ENCODE data around the gene BBS1.
"Not testable (repeated sequence)": the region's sequence is repeated elsewhere in the genome, so short reads cannot be mapped to it uniquely, and the experiment has no call there.

BBS1 gene

DNA sequence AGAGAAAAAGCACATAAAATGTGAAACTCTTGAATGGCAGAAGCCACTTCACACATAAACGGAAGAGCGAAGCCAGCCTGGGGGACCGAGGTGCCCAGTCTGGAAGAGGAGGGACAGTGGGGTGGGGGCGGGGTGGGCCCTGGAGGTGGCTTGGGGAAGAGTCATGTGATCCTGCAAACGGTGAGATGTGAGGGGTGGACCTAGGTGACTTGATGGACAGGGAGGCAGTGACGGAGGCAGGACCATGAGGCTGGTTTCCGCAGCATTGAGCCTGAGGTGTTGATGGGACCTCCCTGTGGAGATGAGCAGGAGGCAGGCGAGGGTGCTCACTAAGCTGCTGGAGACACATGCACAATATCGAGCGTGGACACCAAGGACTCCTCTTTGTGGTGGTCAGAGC is 18.6 kb downstream of the BBS1 start:
- no peak for DNase-seq

DNA sequence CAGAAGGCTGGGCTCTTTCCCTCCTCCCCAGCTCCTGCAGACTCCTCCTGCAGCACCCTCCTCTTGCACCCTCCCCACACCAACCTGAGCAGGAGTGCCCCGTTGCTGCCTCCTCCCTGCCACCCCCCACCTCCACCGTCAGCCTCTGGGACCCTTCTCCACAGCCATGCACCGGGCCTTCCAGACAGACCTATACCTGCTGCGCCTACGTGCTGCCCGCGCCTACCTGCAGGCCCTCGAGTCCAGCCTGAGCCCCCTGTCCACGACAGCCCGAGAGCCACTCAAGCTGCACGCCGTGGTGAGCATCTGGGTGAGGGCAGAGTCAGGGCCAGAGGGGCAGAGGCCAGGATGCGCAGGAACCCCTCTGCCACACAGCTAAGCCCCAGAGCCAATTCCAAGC is 19.2 kb downstream of the BBS1 start:
- no peak for DNase-seq

DNA sequence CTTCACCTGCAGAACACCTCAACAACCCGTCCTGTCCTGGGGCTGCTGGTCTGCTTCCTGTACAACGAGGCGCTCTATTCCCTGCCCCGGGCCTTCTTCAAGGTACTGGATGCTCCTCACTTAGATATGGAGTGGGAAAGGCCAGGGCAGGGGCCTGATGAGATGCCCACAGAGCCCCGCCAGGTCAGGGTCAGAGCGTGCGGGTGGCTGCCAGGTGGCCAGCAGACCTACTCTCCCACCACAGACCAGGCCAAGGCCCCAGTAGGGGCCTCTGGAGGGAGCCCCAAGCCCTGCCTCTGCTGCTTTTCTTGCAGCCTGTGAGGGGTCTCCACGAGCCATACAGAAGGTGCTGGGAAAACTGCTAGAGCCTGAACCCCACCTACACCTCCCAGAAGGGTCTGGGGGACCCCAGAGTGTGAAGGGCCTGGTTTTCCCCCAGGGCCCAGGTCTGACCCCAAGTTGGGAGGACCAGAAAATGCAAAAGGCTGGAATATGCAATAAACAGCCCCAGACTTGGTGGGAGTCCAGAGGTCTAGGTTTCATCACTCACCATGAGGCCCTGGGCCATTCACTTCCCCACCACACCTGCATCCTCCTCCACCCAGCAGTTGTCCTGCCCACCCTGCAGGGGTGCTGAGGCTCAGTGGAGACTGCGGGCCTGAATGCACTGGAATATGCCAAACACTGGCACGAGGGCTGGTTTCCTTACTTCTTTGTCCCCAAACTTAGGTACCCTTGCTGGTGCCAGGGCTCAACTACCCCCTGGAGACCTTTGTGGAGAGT is 20.7 kb downstream of the BBS1 start:
- DNase-seq: no peak

DNA sequence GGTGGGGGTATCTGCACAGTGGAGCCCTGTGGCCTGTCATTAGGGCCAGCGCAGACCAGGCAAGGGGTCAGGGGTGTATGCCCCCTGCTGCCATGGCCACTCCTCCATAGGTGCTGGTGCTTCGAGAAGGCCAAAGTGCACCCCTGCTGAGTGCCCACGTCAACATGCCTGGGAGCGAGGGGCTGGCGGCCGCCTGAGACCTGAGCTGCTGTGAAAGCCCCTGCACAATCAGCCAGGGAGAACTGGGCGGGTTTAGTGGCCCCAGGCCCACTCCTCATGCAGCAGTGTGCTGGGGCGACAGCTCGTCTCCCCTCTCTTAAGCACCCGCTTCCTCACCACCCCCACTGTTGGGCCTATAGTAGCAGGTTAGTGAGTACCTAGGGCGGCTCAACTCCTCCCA is 21.4 kb downstream of the BBS1 start:
- DNase-seq: no peak

DNA sequence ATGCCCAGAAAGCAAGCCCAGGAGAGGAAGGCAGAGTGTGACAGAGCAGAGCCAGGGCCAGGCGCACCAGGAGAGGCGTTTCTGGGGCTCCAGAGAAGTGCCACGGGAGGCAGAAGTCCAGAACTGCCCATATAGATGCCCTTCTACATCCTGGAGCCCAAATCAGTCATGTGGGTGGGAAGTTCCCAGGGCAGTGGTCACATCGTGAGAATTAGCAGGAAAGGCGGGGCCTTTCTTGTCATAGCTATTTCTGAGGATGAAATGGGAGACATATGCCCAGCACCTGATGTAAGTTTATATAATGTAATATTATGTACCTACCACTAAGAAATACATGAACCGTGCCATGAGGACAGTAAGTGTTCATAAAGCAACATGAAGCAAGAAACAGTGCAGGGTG is 22.3 kb downstream of the BBS1 start:
- DNase-seq: no peak

DNA sequence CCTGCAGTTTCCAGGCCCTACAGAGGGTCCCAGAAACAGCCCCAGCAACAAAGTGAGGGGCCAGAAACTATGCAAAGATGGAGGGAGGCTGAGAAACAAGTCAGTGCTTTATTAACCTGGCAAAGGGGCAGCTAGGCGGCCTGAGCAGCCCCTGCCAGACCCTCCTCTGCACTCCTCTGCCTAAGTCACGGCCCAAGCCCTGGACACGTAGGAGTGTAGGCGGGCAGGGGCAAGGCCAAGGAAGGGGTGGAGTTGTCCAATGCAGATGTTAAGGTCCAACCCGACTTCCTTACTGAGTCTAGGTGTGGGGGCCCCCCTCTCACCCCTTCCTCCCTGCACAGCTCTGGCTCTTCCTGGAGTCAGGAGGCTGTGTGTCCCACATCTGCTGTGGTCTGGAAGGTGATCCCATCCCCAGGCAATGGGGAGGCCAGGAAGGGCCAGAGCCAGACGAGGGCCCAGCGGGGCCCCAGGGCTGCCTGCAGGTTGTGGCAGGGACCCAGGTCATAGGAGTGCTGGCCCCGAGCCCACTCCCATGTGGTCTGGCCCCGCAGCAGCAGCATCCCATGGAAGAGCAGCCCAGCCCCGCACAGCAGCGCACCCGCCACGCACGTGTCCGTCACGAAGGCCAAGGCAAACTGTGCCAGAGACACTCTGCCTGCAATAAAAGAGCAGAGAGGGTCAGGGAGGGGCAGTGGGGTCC is 28.9 kb downstream of the BBS1 start:
- DNase-seq: no peak

DNA sequence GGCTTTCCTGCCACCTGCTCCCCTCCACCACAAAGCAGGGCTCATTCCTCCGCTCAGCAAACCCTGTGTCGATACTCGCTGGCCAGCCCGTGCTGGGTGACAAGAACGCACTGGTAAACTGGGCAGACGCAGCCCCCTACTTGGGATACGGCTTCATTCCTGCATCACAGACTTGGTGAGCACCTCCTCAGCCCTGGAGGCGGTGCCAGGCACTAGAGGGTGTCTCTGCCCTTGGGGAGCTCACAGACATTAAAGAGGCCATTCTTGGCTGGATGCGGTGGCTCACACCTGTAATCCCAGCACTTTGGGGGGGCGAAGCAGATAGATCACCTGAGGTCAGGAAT is 29.4 kb downstream of the BBS1 start:
- DNase-seq: no peak

DNA sequence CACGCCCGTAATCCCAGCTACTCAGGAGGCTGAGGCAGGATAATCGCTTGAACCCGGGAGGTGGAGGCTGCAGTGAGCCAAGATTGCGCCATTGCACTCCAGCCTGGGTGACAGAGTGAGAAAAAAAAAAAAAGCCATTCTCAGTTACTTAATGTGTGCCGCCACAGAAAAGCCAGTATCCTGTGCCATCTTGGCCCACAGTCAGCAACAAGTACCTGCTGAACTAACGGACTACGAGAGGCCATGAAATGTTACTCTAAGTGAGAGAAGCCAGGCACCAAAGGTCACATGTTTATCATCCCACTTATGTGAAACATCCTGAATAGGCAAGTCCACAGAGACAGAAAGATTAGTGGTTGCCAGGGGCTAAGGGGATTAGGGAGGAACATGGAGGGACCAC is 30.2 kb downstream of the BBS1 start:
- not testable (repeated sequence) for DNase-seq

DNA sequence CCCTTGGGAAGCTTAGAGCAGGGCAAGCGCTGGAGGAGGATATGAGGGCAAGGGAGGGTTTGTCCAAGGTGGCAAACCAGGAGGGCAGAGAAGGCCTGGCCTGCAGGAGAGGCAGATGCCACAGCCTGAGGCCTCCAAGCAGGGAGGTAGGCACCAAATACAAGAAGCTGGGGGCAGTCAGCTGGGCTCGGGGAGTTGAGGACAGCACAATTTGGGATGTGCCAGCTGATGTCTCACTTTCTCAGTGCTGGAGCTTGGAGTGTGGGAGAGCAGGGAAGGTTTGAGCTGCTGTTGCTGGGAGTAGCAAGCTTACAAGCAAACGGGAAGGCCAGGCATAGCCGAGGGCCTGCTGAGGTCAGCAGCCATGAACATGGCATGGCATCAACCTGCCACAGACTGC is 31.5 kb downstream of the BBS1 start:
- no peak for DNase-seq

DNA sequence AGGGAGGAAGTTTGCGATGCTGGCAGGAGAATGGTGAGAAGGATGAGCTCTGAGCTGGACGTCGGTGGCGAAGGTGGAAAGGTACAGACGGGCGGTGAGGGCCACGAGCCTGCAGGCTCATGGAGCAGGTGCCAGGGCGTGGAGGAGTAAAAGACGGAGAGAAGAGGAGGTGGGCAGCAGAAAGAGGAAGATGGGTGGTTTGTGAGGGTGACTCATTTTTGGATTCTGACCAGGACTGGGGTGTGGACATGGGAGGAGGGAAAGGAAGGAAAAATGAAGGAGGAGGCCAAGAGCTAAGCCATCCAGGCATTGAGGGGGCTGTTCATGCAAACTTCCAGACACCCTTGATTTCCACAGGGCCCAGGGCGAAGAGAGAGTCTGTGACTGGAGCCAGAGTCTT is 31.9 kb downstream of the BBS1 start:
- DNase-seq: no peak

DNA sequence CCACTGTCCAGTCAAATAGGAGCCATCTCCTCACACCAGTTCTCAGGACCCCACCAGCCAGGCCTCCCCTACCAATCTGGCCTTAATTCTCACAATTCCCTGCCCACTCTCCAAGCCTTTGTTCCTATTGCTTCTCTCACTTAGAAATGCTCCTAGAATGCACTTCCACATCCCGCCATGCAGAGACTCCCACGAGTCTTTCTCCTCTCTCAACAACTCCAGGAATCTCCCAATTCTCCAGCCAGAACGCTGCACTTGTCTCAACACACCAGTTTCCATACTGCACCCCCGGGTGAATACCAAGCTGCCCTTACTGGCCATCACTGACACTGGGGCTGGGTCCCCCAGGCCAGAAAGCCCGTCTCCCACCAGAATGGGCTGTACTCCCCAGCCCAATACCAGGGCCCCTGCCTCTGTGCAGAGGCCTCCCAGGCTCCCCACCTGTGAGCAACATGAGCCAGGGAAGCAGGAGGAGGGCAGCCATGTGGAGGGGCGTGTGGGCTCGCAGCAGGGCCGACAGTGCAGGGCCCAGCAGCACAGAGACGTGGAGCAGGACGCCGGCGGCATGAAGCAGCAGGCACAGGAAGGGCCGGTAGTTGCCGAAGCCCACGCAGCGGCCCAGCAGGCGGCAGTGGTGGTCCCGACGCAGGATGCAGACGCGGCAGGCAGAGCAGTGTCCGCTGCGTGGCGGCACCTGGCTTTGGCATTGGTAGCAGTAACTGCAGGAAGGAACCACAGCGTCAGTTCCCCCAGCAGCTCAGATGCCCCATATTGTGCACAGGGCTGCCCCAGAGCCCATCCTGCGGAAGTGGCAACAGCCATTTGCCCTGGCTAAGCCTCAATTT is 33.0 kb downstream of the BBS1 start:
- DNase-seq: peak; percentile 82

DNA sequence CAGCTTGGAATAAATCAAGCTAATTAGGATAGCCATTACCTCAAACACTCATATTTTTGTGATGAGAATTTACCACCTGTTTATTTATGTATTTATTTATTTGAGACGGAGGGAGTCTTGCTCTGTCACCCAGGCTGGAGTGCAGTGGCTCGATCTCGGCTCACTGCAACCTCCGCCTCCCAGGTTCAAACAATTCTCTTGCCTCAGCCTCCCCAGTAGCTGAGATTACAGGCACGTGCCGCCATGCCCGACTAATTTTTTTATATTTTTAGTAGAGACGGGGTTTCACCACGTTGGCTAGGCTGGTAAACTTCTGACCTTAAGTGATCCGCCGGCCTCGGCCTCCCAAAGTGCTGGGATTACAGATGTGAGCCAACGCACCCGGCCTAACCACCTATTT is 34.5 kb downstream of the BBS1 start:
- DNase-seq: not testable (repeated sequence)

DNA sequence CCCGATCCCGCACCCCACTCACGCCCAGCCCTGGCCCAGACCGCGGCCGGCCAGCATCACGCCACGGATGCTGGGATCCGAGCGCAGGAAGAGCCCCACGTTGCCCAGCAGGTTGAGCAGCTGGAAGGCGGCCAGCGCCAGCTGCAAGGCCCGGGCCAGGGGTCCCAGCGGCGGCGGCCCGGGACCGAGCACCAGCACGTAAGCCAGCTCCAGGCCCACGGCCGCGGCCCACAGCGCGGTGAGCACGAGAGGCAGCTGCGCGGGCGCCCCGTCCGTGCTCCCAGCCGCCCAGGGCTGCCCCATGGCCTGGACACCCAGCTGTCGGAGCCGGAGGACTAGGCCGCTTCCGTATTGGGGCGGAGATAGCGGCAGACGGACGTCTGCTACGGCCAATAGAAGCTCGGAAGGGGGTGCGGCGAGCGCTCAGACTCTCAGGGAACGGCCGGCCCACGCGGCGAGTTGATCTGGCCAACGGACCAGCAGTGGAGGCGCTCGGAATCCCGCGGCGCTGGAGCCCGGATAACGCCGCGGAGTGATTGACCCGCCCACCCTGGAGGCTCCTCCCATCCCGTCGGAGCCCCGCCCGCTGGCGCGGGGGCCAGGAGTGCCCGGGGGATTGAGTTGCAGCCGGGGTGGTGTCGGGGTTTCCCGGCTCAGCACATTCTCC is 35.4 kb downstream of the BBS1 start, which contains the start of gene ZDHHC24:
ZDHHC24 (minus strand) TSS at position 348 of the 667 bp plus-strand sequence; CDS start at position 303, 45 bp downstream.
- DNase-seq: peak; percentile 95

DNA sequence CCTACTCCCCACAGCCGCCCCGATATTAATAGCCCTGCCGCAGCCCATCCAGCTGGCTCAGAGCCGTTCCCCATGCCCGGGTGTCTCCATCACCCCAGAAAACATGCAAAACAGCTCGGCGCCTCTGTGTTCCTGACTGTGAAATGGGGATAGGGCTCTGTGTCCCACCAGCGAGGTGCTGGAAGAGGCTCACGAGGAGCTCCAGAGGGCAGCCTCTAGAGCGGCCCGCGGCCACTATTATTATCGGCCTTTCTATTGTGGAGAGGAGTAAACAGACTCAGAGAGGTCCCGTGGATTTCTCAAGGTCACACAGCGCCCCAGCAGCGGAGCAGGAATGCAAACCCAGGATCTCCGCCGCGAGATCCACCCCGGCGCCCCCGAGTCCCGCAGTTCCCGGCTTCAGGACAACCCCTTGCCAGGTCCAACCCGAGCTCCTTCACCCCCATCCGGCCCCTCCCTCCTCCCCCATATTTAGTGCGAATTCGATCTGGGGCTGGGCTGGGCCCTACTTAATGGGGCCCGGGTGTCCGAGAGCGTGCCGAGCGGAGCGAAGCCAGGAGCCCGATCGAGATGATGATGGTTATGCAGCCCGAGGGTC is 36.0 kb downstream of the BBS1 start, which contains the start of gene ACTN3:
ACTN3 (plus strand) TSS at position 536 of the 598 bp plus-strand sequence; CDS start at position 571, 35 bp downstream.
- peak; percentile 67 for DNase-seq

DNA sequence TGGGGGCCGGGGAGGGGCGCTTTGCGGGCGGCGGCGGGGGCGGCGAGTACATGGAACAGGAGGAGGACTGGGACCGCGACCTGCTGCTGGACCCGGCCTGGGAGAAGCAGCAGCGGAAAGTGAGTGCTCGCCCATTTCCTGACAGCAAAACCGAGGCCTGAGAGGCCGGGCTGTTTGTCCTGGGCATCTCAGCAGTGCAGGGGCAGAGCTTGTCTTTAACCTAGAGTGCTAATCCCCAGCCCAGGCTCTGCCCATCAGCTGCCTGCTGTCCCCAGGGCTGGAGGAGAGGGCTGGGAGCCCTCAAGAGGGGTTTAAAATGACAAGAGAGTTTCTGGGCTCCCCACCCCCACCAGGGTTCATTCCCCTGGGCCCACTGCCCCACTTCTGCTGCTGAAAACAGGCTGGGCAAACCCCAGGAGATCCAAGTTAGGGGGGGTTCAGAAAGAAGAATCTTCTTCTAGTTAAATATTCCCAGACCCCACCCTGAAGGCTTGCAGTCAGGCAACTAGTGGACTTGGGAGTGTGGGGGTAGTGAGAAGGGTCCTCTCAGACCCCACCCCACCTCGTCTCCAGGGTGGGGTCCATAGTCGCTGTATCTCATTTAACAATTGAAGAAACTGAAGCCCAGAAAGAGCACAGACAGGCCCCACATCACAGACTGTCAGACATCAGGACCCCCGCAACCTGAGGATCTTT is 36.7 kb downstream of the BBS1 start:
- DNase-seq: no peak

DNA sequence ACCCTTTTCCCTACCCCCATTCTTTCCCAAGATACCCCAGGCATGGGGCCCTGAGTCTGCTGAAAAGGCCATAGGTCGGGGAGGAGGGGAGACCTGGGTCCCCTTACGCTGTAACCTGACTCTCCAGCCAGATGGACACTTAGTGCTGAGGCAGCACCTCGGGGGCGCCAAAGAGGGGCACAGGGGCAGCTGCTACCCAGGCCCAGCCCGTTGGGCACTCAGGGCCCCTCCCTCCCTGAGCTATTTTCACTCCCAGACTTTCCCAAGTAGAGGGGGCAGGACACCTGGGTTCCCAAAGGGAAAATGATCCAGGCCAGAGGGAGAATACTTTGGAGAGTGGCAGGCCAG is 37.2 kb downstream of the BBS1 start:
- DNase-seq: no peak

DNA sequence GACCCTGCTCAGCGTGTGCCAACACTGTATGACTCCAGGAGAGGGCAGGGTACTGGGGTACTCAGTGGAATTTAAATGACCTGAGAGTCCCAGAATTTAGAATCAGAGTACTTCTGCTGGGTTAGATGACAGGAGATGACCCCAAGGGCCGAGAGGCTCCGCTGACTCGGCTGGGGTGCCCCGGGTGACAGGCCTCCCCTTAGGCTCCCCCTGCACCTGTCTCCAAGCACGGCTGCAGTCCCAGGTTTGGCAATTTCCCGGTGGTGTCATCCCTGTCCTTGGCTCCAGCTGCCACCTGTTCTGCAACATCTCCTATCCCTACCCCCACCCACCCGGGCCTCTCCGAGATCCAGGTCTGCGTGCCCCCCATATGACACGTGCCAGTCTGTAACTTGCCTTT is 37.6 kb downstream of the BBS1 start:
- DNase-seq: no peak

DNA sequence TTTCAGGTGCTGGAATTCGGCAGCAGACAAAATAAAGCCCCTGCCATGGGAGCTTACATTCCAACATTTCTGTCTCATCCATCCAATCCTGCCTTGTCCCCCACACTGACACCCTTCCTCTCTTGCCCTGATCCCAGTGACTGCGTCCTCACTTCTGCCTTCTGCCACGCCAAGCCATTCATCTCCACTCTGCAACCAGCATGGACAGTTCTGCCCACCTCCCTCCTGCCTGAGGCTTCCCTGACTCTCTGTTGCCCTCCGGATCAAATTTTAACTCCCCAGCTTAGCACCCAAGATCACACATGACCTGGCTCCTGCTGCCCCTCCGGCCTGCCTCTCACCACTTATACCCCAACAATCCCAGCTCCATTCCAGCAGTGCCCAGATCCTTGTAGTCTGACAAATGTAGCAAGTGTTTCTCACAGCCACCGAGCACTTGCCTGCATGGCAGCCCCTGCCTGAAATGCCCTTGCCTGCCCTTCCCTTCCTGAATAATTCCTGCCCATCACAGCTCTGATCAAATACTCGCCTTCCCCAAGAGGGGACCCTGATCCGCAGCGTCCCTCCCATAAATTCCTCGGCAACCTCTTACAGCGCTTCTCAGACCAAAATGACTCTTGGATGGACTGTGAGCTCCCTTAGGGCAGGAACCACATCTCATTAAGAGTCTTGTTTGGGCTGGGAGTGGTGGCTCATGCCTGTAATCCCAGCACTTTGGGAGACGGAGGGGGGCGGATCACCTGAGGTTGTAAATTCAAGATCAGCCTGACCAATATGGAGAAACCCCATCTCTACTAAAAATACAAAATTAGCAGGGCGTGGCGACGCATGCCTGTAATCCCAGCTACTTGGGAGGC is 38.6 kb downstream of the BBS1 start:
- no peak for DNase-seq

DNA sequence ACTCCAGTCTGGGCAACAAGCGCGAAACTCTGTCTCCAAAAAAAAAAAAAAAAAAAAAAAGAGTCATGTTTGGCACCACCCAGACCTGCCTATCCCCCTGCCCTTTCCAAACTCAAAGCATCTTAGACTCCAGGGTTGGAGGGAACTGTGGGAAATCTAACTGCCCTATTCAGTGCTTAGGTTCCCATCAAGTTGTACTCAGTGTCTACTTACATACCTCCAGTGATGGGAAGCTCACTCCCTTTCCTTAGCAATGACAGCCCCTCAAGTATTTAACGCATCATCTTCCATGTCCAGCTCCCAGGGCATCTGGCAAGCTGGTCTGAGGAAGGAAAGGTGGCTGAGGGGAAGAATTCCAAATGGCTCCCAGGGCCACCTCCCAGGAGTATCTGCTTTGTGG is 39.3 kb downstream of the BBS1 start:
- DNase-seq: no peak

DNA sequence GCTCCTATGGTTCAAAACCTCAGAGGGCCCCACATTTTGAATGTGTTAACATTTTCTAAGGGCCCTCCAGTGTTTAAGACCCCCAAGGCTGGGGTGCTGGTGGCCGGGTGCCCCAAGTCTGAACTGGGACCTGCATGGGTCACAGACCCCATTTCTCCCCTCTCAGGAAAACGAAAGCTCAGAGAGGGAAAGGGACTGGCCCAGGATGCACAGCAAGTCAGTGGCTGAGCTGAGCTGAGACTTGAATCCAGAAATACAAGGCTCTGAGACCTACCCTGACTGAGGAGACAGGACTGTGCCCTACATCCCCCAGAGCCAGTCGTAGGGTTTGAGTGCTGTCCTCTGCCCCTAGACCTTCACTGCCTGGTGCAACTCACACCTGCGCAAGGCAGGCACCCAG is 40.5 kb downstream of the BBS1 start:
- DNase-seq: no peak

DNA sequence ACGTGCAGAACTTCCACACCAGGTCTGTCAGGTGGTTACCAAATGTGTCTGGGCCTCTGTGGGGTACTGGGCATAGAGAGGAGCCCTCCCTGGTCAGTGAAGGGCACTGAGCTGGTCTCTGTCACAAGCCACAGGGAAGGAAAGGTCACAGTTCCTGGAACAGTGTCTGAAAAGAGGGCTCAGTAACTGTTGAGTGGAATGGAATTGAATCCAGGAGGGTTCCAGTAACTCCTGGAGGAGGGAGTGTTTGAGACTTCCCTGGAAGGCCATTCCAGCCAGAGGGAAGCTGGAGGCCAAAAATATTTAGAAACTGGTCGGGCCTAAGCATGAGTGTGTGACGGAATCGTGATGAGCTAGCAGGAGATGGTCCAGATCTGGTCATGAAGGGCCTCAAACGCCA is 44.2 kb downstream of the BBS1 start:
- no peak for DNase-seq
